BLaER1 treated with 17β-estradiol and CSF1 and Interleukin-3, amounts not matched to agents 10 nM and 100 nM (cell line): Measurements from ENCODE around the gene RIN2.
"Not testable (repeated sequence)": the region's sequence is repeated elsewhere in the genome, so short reads cannot be mapped to it uniquely, and the experiment has no call there.

Experiments used
- H3K27ac ChIP-seq, 11 experiments: shearing (Covaris generic); formaldehyde crosslinking; 2 replicates each; pipeline ENCODE4 v1.8.1; 2022
- H3K27me3 ChIP-seq, 11 experiments: shearing (Covaris generic); formaldehyde crosslinking; 2 replicates each; pipeline ENCODE4 v1.8.1; 2022
- H3K36me3 ChIP-seq, 11 experiments: shearing (Covaris generic); formaldehyde crosslinking; 2 replicates each; pipeline ENCODE4 v1.8.1; 2022
- H3K4me1 ChIP-seq, 10 experiments: shearing (Covaris generic); formaldehyde crosslinking; 2 replicates each; pipeline ENCODE4 v1.8.1; 2022
- H3K4me2 ChIP-seq, 11 experiments: shearing (Covaris generic); formaldehyde crosslinking; 2 replicates each; pipeline ENCODE4 v1.8.1; 2022
- H3K4me3 ChIP-seq, 10 experiments: shearing (Covaris generic); formaldehyde crosslinking; 2 replicates each; pipeline ENCODE4 v1.8.1; 2022
- H3K9ac ChIP-seq, 11 experiments: shearing (Covaris generic); formaldehyde crosslinking; 2 replicates each; pipeline ENCODE4 v1.8.1; 2022
- H3K9me3 ChIP-seq, 11 experiments: shearing (Covaris generic); formaldehyde crosslinking; replicated peaks in 1 of 11; 2 replicates each; pipeline ENCODE4 v1.8.1; 2022
- H4K20me1 ChIP-seq, 11 experiments: shearing (Covaris generic); formaldehyde crosslinking; 2 replicates each; pipeline ENCODE4 v1.8.1; 2022
- Cebpa-rat ChIP-seq, 11 experiments: shearing (Covaris generic); IDR thresholded peaks; 2 replicates each; pipeline ENCODE4 v1.8.1; 2022

The RIN2 gene

DNA sequence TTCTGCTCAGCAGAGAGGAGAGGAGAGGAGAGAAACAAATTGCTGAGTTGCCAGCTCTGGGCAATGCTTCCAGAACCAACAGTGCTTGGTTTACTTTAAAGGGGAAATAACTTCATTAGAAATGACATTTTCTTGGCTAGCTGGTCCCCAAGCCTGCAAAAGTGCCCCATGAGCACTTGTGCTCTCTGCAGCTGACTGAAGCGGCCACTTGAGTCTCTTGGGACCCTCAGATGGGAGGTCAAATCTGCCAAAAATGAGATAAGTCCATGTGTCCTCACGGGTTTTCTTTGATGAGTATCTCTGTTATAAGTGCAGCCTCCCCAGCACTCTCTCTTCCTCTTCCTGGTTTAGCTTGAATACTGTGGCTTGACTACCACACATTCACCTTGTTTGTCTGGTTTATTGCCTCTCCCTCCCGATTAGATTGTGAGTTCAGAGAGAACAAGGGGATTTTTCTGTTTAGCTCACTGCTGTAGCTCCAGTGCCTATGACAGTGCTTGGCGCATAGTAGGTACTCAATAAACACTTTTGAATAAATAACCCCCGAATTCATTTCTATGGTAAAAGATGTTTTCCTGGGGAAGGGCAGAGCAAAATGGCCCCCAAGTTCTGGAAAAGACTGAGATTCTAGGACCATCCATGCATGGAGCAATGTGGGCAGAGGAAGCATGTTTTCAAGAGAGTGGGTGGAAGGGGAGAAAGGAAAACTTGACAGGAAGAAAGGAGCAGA, 7.0 kb upstream of the RIN2 start:
- H3K4me3 ChIP-seq, result no peak overlapping the region
- H4K20me1 ChIP-seq, result no peaks in the 10 kb centered on the region
- H3K4me1 ChIP-seq, result peaks cover 12 to 22% (median 15%) of the 10 kb centered on the region in 10 experiments
- peak overlapping the region; percentile 21 to 77 (median 56); a peak in 20 of 22 replicates for H3K27ac ChIP-seq
- H3K9me3 ChIP-seq, result peaks cover 0 to under 1% (median 0%) of the 10 kb centered on the region in 11 experiments; a peak in 7 of 22 replicates
- H3K27me3 ChIP-seq, result no peaks in the 10 kb centered on the region
- peak overlapping the region in 8 of 11 experiments; percentile 8 to 65 (median 30); a peak in 6 of 22 replicates for H3K9ac ChIP-seq
- no peak for TF ChIP-seq Cebpa-rat (IDR thresholded peaks at IDR 0.05)
- H3K36me3 ChIP-seq, result no peaks in the 10 kb centered on the region
- peak overlapping the region; percentile 21 to 91 (median 48) for H3K4me2 ChIP-seq

DNA sequence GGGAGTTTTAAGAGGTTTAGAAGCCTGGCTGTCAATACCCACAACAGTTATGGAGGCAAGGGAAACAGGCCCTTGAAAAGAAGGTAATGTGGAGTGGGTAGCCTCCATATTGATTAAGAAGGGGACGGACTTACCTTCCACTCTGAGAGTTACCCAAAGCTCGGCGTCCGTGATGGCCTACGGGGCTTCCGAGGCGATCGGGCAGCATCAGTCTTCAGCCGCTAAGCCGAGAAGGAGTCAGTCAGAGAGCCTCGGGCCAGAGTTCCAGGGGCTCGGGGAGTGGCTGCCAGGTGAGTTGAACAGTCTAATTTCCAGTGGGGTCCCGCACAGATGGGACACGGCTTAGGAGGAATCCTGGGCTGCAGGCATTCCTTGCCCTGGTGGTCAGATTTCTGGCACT, 3.9 kb upstream of the RIN2 start:
- not testable (repeated sequence) for H3K27me3 ChIP-seq, H3K27ac ChIP-seq, H3K4me2 ChIP-seq, H3K36me3 ChIP-seq, H3K9me3 ChIP-seq, H3K4me3 ChIP-seq, H3K9ac ChIP-seq, H4K20me1 ChIP-seq
- peaks cover 26 to 36% (median 34%) of the 10 kb centered on the region in 10 experiments for H3K4me1 ChIP-seq

DNA sequence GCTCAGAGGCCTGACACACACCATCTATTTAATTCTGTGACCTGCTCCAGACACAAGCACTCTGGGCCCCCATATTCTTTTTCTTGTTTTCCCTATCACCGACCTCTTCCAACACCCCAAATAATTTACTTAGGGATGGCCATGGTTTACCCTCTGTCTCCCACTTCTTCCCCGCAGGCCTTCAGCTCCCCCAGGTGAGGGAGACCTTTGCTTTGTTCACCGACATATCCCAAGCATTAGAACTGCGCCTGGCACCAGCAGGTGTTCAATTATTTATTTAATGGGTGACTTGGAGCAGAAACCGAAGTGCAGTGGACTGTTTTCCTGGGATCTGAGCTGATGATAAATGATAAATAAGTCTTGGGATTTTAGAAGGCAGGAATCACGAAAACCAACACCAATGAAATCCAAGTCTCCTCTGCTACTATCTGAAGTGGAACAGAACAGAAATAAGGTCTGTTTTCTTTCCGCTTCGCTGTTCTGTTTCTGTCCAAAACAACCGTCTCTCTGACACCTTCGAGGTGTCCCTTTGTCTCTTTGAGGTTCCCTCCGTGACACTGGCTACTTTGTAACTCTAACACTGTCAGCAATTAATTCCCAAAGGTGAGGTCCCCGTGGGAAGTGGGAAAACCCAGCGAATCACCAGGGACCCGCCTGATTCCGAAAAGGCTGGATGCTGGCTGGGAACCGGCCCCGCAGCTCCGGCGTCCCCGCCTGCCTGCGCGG, 1.1 kb upstream of the RIN2 start:
- peaks cover 0 to 23% (median 0%) of the 10 kb centered on the region in 11 experiments; a peak in 4 of 22 replicates for H4K20me1 ChIP-seq

DNA sequence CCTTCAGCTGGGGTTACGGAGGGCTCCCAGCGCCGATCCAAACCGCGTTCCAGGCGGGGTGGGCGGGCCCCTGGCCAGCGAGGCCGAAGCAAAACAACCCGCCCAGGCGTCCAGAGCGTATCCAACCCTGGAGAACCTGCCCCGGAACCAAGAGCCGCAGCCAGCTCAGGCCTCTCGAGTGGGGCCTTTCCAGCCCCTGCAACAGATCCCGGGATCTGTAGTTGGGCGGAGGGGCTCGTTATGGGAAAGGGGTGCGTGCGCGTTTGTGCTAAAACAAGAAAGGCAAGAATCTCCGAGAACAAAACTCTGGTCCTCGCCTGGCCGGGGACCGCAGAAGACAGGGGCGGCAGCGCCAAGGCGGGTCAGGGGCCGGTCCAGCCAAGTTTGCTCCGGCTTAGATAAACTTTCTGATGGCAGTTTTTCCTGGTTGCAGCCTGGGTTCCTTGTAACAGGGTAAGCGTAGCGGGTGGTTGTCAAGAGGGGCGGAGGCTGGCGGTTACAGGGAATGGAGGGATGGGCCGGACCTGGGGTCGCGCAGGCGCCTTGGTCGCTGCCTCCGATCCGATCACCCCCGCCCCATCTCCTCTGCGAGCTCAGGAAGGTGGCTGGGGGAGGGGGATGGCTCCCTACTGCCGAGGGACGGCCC, 448 bp upstream of the RIN2 start:
- TF ChIP-seq Cebpa-rat (IDR thresholded peaks at IDR 0.05), result no peak
- Histone ChIP-seq H3K4me1 (peaks cover 39 to 53% (median 46%) of the 10 kb centered on the region in 10 experiments), H3K27me3 (no peaks in the 10 kb centered on the region), H3K9me3 (no peaks in the 10 kb centered on the region), H3K4me2 (peak overlapping the region; percentile 90 to 100 (median 98)), H4K20me1 (peaks cover 0 to 27% (median 0%) of the 10 kb centered on the region in 11 experiments; a peak in 4 of 22 replicates), H3K4me3 (peak overlapping the region; percentile 68 to 84 (median 76)), H3K9ac (peak overlapping the region; percentile 73 to 93 (median 87)), H3K27ac (peak overlapping the region; percentile 84 to 94 (median 86)), H3K36me3 (peaks cover 0 to under 1% (median 0%) of the 10 kb centered on the region in 11 experiments; a peak in 1 of 22 replicates)

More for the DNA sequence above, 1.1 kb upstream of the RIN2 start:
- Histone ChIP-seq H3K36me3 (no peaks in the 10 kb centered on the region; a peak in 1 of 22 replicates), H3K4me3 (peak overlapping the region; percentile 68 to 84 (median 76)), H3K4me1 (peaks cover 36 to 47% (median 42%) of the 10 kb centered on the region in 10 experiments), H3K9me3 (no peaks in the 10 kb centered on the region), H3K9ac (peak overlapping the region; percentile 73 to 93 (median 87)), H3K4me2 (peak overlapping the region; percentile 90 to 100 (median 98)), H3K27me3 (no peaks in the 10 kb centered on the region), H3K27ac (peak overlapping the region; percentile 84 to 94 (median 86))
- no peak for TF ChIP-seq Cebpa-rat (IDR thresholded peaks at IDR 0.05)

DNA sequence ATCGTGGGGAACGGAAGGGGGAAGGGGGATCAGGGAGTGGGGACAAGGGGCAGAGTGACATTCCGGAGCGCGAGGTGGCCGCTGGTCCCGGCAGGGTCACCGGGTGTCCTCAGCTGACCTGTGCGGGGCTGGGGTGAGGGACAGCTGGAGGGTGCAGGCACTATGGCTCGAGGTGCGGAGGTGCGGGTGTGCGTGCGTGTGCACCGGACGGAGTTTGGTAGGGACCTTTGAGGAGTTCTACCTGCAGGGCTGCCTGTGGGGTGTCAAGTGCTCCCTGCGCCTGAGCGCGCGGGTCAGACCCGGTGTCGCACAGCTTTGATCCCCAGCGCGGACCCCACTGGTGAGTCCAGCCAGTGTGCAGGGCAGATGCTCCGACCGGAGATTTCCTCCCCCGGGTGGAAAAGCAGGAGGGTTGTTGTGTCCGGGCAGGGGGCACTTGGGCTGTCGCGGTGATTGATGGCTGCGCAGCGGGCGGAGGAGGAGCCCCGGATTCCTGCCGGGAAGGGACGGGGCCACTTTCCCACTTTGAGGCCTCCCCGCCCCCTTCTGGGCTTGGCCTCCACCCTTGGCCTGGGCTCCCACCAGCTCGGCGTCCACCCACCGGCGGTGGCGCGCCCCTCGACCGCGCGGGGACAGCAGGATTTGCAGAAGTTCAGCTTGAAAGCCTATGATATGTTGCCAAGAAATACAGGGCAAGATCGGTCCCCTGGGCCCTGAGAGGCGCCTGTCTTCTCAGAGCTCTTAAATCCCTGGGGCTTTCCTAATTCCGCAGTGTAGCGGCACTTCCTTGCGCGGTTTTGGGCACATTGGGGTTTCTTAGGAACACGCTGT, 658 bp downstream of the RIN2 start:
- H3K4me2 ChIP-seq, result peak overlapping the region; percentile 90 to 100 (median 98)
- TF ChIP-seq Cebpa-rat (IDR thresholded peaks at IDR 0.05), result no peak
- peaks cover 0 to 34% (median 0%) of the 10 kb centered on the region in 11 experiments; a peak in 4 of 22 replicates for H4K20me1 ChIP-seq
- H3K27ac ChIP-seq, result peak overlapping the region; percentile 84 to 94 (median 86)
- H3K4me1 ChIP-seq, result peaks cover 39 to 53% (median 46%) of the 10 kb centered on the region in 10 experiments
- H3K9me3 ChIP-seq, result no peaks in the 10 kb centered on the region
- peak overlapping the region; percentile 68 to 84 (median 76) for H3K4me3 ChIP-seq
- H3K9ac ChIP-seq, result peak overlapping the region; percentile 73 to 93 (median 87)
- H3K27me3 ChIP-seq, result no peaks in the 10 kb centered on the region
- H3K36me3 ChIP-seq, result peaks cover 0 to 7% (median 0%) of the 10 kb centered on the region in 11 experiments; a peak in 1 of 22 replicates

DNA sequence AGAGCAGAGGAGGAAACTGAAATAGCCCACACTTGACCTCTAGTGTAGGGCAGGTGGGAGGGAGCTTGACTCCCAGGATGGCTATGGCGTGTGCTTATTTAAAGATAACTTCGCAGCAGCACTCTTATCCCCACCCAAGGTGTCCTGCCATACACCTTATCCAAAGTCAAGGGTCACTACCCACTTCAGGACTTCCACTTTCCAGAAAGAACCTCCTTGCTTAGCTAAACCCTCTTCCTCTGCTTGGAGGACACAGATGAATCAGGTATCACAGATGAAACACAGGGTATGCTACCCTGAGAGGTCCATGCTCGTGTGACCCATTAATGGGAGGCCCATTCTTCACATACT, 2.3 kb downstream of the RIN2 start:
- Histone ChIP-seq H3K4me2 (peak overlapping the region; percentile 90 to 100 (median 98)), H3K4me1 (peaks cover 41 to 54% (median 48%) of the 10 kb centered on the region in 10 experiments), H3K27ac (peak overlapping the region in 9 of 11 experiments; percentile 62 to 94 (median 86); a peak in 18 of 22 replicates)

DNA sequence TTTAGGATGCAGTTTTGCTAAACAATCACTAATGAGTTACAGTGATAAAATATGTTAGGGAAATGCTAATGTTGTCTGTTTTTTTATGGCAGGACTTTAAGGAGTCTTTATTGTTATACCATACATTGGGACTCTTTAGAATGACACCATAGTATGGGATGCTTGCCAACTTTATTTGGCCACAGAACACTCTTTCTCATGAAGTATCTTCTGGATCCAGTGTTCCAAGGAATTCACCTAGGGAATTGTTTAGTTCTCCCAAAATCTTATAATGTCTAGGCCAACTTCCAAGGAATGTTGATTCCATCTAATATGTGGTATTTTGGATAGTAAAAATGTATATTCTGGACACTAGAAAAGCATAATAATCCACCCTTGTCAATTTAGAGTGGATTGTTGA, 3.3 kb downstream of the RIN2 start:
- H3K27ac ChIP-seq, result peak overlapping the region in 2 of 11 experiments; percentile 10 to 90; a peak in 2 of 22 replicates
- peaks cover 0 to 58% (median 0%) of the 10 kb centered on the region in 11 experiments; a peak in 5 of 22 replicates for H4K20me1 ChIP-seq
- no peak for TF ChIP-seq Cebpa-rat (IDR thresholded peaks at IDR 0.05)
- no peak overlapping the region for H3K4me3 ChIP-seq
- no peaks in the 10 kb centered on the region for H3K27me3 ChIP-seq
- peak overlapping the region in 9 of 11 experiments; percentile 25 to 100 (median 96); a peak in 12 of 22 replicates for H3K4me2 ChIP-seq
- no peaks in the 10 kb centered on the region for H3K9me3 ChIP-seq
- H3K4me1 ChIP-seq, result peaks cover 41 to 54% (median 48%) of the 10 kb centered on the region in 10 experiments
- no peak overlapping the region for H3K9ac ChIP-seq
- H3K36me3 ChIP-seq, result peaks cover 0 to 7% (median 0%) of the 10 kb centered on the region in 11 experiments; a peak in 2 of 22 replicates

More for the DNA sequence above, 2.3 kb downstream of the RIN2 start:
- peaks cover 0 to 49% (median 0%) of the 10 kb centered on the region in 11 experiments; a peak in 4 of 22 replicates for H4K20me1 ChIP-seq
- peak overlapping the region in 4 of 10 experiments; percentile 77 to 84 (median 80); a peak in 3 of 20 replicates for H3K4me3 ChIP-seq
- no peaks in the 10 kb centered on the region for H3K9me3 ChIP-seq
- H3K27me3 ChIP-seq, result no peaks in the 10 kb centered on the region
- H3K9ac ChIP-seq, result peak overlapping the region in 6 of 11 experiments; percentile 21 to 93 (median 88); a peak in 8 of 22 replicates
- TF ChIP-seq Cebpa-rat (IDR thresholded peaks at IDR 0.05), result no peak
- H3K36me3 ChIP-seq, result peaks cover 0 to 7% (median 0%) of the 10 kb centered on the region in 11 experiments; a peak in 1 of 22 replicates
